GM21381 (cell line): ENCODE measurements around the gene TBC1D3B.
A peak's percentile ranks its signal among the peaks of the same experiment; 100 is the strongest.
"Not testable (repeated sequence)": the region's sequence is repeated elsewhere in the genome, so short reads cannot be mapped to it uniquely, and the experiment has no call there.

Experiments used
- ATAC-seq: cut with Tn5 transposase; IDR thresholded peaks from one replicate; pipeline ENCODE4 v1.9.1; 2021; ENCODE audit warnings: mild to moderate bottlenecking, moderate library complexity; ENCODE audit not compliant: unreplicated experiment

Gene TBC1D3B

GRCh38 chr17:36131421-36131820 is 45.0 kb downstream of the TBC1D3B start:
- no peak for ATAC-seq

- no peak for ATAC-seq
Measured at GRCh38 chr17:36130346-36130745, 46.1 kb downstream of the TBC1D3B start.

GRCh38 chr17:36129616-36130015 is 46.8 kb downstream of the TBC1D3B start:
- ATAC-seq = no peak

GRCh38 chr17:36128411-36128978 is 47.9 kb downstream of the TBC1D3B start:
- no peak for ATAC-seq

GRCh38 chr17:36127911-36128310 is 48.5 kb downstream of the TBC1D3B start:
- no peak for ATAC-seq

GRCh38 chr17:36127199-36127893 is 49.1 kb downstream of the TBC1D3B start:
- ATAC-seq = peak; percentile 54

- no peak for ATAC-seq
Measured at GRCh38 chr17:36124879-36125824, 51.3 kb downstream of the TBC1D3B start.

- ATAC-seq = no peak
Measured at GRCh38 chr17:36123431-36123830, 53.0 kb downstream of the TBC1D3B start.

- ATAC-seq = not testable (repeated sequence)
Measured at GRCh38 chr17:36121099-36121498, 55.3 kb downstream of the TBC1D3B start.

- no peak for ATAC-seq
Measured at GRCh38 chr17:36120221-36120620, 56.2 kb downstream of the TBC1D3B start.

- ATAC-seq = no peak
Measured at GRCh38 chr17:36118477-36119353, 57.7 kb downstream of the TBC1D3B start.

GRCh38 chr17:36117505-36118382 is 58.7 kb downstream of the TBC1D3B start:
- no peak for ATAC-seq
